ENCODE results near the gene PRODH.

- TF ChIP-seq, protein P1, sequence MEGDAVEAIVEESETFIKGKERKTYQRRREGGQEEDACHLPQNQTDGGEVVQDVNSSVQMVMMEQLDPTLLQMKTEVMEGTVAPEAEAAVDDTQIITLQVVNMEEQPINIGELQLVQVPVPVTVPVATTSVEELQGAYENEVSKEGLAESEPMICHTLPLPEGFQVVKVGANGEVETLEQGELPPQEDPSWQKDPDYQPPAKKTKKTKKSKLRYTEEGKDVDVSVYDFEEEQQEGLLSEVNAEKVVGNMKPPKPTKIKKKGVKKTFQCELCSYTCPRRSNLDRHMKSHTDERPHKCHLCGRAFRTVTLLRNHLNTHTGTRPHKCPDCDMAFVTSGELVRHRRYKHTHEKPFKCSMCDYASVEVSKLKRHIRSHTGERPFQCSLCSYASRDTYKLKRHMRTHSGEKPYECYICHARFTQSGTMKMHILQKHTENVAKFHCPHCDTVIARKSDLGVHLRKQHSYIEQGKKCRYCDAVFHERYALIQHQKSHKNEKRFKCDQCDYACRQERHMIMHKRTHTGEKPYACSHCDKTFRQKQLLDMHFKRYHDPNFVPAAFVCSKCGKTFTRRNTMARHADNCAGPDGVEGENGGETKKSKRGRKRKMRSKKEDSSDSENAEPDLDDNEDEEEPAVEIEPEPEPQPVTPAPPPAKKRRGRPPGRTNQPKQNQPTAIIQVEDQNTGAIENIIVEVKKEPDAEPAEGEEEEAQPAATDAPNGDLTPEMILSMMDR (IDR thresholded peaks at IDR 0.05; ENCODE audit: insufficient read depth, low read length, poor library complexity, severe bottlenecking), result no peak
- TF ChIP-seq EZH2phosphoT487 (conservative IDR thresholded peaks at IDR 0.05; ENCODE audit: low read length), result no peak
These were observed 32.1 kb upstream of the PRODH start for GRCh38 chr22:18968011-18968749.
